ENCODE data around the gene ALK.

- no peak for TF ChIP-seq REST (IDR thresholded peaks at IDR 0.05)
- no peak for TF ChIP-seq EP300 (IDR thresholded peaks at IDR 0.05)
- no peak for TF ChIP-seq HEYL (CRISPR knock-in tag; IDR thresholded peaks at IDR 0.05)
- TF ChIP-seq TP53 (CRISPR knock-in tag; IDR thresholded peaks at IDR 0.05): no peak
- no peak for TF ChIP-seq CTCF (IDR thresholded peaks at IDR 0.05)
- TF ChIP-seq POLR2A (IDR thresholded peaks at IDR 0.05; ENCODE audit: low read length): no peak
- no peak for TF ChIP-seq ZSCAN20 (CRISPR knock-in tag; IDR thresholded peaks at IDR 0.05)
- no peak for TF ChIP-seq USF2 (IDR thresholded peaks at IDR 0.05)
- no peak for TF ChIP-seq JUNB (IDR thresholded peaks at IDR 0.05)
Measured at GRCh38 chr2:29433920-29434319, 487.5 kb downstream of the ALK start.

All from A549 (cell line).